A673 (cell line): ENCODE data around the gene YPEL3. TPM values are rescaled to one million over a fixed set of nuclear protein-coding genes. Genes with fewer than 3 reads are reported as not detected.

Experiments
- BruUV-seq: library from RNA; stranded (reverse); fragments of 400-500 nt; replicated peaks from 2 replicates; lab custom pipeline; 2021; lab: Mats Ljungman, UMichigan
- CTCF ChIA-PET: fragments of 300-600 bp; sonication (Branson Sonifier 250); formaldehyde crosslinking; loops from one replicate; lab custom pipeline; 2022; ENCODE audit warnings: antibody characterized with exemption; lab: Charles Lee
- POLR2A ChIA-PET: fragments of 300-600 bp; sonication (Branson Sonifier 250); formaldehyde crosslinking; loops from one replicate; lab custom pipeline; 2022; ENCODE audit warnings: antibody characterized with exemption; ENCODE audit not compliant: low non-redundant PET; lab: Charles Lee
- DNase-seq: peaks from one replicate; pipeline ENCODE4 v3.0.0-alpha.2; 2015; ENCODE audit warnings: low spot score
- H3K27ac ChIP-seq: fragments of 200-600 bp; sonication (generic); 2 replicates; pipeline ENCODE4 v1.5.1; 2016; ENCODE audit warnings: mixed run types, low read depth, mild to moderate bottlenecking, mixed read lengths, antibody characterized with exemption, low read length; ENCODE audit not compliant: poor library complexity, severe bottlenecking
- H3K27me3 ChIP-seq: fragments of 200-600 bp; sonication (generic); replicated peaks from 2 replicates; pipeline ENCODE4 v1.6.1; 2017; ENCODE audit warnings: mixed run types, low read depth, mild to moderate bottlenecking, mixed read lengths, antibody characterized with exemption, low read length; ENCODE audit not compliant: insufficient read depth, poor library complexity
- H3K36me3 ChIP-seq: fragments of 200-600 bp; sonication (generic); 2 replicates; pipeline ENCODE4 v1.6.1; 2016; ENCODE audit warnings: mixed run types, mild to moderate bottlenecking, mixed read lengths, antibody characterized with exemption, low read length; ENCODE audit not compliant: insufficient read depth, poor library complexity, severe bottlenecking
- H3K4me1 ChIP-seq: fragments of 200-600 bp; sonication (generic); 2 replicates; pipeline ENCODE4 v1.6.1; 2017; ENCODE audit warnings: mixed run types, mild to moderate bottlenecking, mixed read lengths, antibody characterized with exemption, low read length; ENCODE audit not compliant: insufficient read depth, poor library complexity, severe bottlenecking
- H3K4me3 ChIP-seq: fragments of 200-600 bp; sonication (generic); 2 replicates; pipeline ENCODE4 v1.5.1; 2016; ENCODE audit warnings: low read depth, mixed run types, mild to moderate bottlenecking, mixed read lengths, low read length; ENCODE audit not compliant: poor library complexity, severe bottlenecking
- H3K9me3 ChIP-seq: fragments of 200-600 bp; sonication (generic); 2 replicates; pipeline ENCODE4 v1.6.1; 2016; ENCODE audit warnings: mixed run types, low read depth, mild to moderate bottlenecking, mixed read lengths, antibody characterized with exemption, low read length; ENCODE audit not compliant: poor library complexity, severe bottlenecking
- EZH2 ChIP-seq: fragments of 200-600 bp; sonication (generic); IDR thresholded peaks from 2 replicates; pipeline ENCODE4 v1.6.1; 2017; ENCODE audit warnings: borderline replicate concordance, low read depth, mild to moderate bottlenecking, mixed read lengths, antibody characterized with exemption, low read length; ENCODE audit not compliant: poor library complexity, severe bottlenecking
- intact Hi-C: fragments of 100-400 bp; cut with micrococcal nuclease; formaldehyde crosslinking; loops from one replicate; pipeline ENCODE4 v1.10.0; 2022; ENCODE audit not compliant: unreplicated experiment
- total RNA-seq: library from RNA; stranded (reverse); gene quantifications from 2 replicates; pipeline ENCODE4 v1.2.3, GENCODE V29; 2021
- TF ChIP-seq, protein P1 (sequence below): fragments of 300-800, 200-600 bp; sonication (generic); conservative IDR thresholded peaks from 2 replicates; pipeline ENCODE4 v1.5.1; 2017; ENCODE audit warnings: low read depth, mild to moderate bottlenecking, antibody characterized with exemption, low read length, moderate library complexity, mixed read lengths

YPEL3 gene
- total RNA-seq, 1 experiment from 2014 or later, result 4.7 TPM

GRCh38 chr16:30144017-30144416 is 48.0 kb upstream of the YPEL3 start:
- H3K36me3 ChIP-seq, result no peaks in the 10 kb centered on the region
- BruUV-seq, result no TSS peak
- H3K4me1 ChIP-seq, result peaks cover 4% of the 10 kb centered on the region
- ChIA-PET CTCF (no interaction called here), POLR2A (no interaction called here)
- no peaks in the 10 kb centered on the region for H3K27me3 ChIP-seq
- intact Hi-C loops, result no loop called here
- H3K27ac ChIP-seq, result no peak overlapping the region
- TF ChIP-seq EZH2, result no peak
- TF ChIP-seq, protein P1, sequence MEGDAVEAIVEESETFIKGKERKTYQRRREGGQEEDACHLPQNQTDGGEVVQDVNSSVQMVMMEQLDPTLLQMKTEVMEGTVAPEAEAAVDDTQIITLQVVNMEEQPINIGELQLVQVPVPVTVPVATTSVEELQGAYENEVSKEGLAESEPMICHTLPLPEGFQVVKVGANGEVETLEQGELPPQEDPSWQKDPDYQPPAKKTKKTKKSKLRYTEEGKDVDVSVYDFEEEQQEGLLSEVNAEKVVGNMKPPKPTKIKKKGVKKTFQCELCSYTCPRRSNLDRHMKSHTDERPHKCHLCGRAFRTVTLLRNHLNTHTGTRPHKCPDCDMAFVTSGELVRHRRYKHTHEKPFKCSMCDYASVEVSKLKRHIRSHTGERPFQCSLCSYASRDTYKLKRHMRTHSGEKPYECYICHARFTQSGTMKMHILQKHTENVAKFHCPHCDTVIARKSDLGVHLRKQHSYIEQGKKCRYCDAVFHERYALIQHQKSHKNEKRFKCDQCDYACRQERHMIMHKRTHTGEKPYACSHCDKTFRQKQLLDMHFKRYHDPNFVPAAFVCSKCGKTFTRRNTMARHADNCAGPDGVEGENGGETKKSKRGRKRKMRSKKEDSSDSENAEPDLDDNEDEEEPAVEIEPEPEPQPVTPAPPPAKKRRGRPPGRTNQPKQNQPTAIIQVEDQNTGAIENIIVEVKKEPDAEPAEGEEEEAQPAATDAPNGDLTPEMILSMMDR, result no peak
- no peaks in the 10 kb centered on the region for H3K9me3 ChIP-seq
- no peak overlapping the region for H3K4me3 ChIP-seq
- DNase-seq, result no peak

- no TSS peak for BruUV-seq
- Histone ChIP-seq H3K36me3 (no peaks in the 10 kb centered on the region), H3K27ac (no peak overlapping the region), H3K4me1 (peaks cover 4% of the 10 kb centered on the region), H3K4me3 (no peak overlapping the region), H3K9me3 (no peaks in the 10 kb centered on the region), H3K27me3 (no peaks in the 10 kb centered on the region)
- DNase-seq, result no peak
- ChIA-PET CTCF (no interaction called here), POLR2A (interaction anchor here (0.6 to 0.7 kb wide), 2 partner anchors 604 to 818 kb away, joined by 3 to 4 read pairs; no protein-coding TSS in a partner anchor)
- intact Hi-C loops, result no loop called here
- TF ChIP-seq EZH2, result no peak
- TF ChIP-seq, protein P1, result no peak
Observed at GRCh38 chr16:30143347-30143702, 47.3 kb upstream of the YPEL3 start.

DNA sequence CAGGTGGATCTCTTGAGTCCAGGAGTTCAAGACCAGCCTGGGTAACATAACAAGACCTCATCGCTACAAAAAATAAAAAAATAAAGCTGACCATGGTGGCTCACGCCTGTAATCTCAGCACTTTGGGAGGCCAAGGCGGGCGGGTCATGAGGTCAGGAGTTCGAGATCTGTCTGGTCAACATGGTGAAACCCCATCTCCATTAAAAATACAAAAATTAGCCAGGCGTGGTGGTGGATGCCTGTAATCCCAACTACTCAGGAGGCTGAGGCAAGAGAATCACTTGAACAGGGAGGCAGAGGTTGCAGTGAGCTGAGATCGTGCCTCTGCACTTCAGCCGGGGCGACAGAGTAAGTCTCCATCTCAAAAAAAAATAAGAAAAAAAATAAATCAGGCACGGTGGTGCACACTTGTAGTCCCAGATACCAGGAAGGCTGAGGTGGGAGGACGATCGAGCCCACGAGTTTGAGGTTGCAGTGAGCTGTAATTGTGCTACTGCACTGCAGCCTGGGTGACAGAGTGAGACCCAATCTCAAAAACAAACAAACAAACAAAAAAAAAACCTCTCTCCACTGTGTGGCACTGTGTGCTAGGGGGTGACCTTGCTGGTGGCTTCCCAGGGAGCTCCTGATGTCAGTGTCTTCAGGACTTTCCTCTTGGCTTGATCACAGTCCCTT is 46.8 kb upstream of the YPEL3 start:
- intact Hi-C loops, result no loop called here
- Histone ChIP-seq H3K27ac (no peak overlapping the region), H3K4me1 (peaks cover under 1% of the 10 kb centered on the region), H3K9me3 (no peaks in the 10 kb centered on the region), H3K4me3 (no peak overlapping the region), H3K27me3 (no peaks in the 10 kb centered on the region), H3K36me3 (no peaks in the 10 kb centered on the region)
- TF ChIP-seq EZH2, result no peak
- TF ChIP-seq, protein P1, result 0 out of 2 replicates have a peak, but pooled peaks have one; percentile 17
- no peak for DNase-seq
- ChIA-PET CTCF (no interaction called here), POLR2A (interaction anchor here (0.6 to 0.7 kb wide), 3 partner anchors 407 to 819 kb away, joined by 3 to 5 read pairs (median 4); no protein-coding TSS in a partner anchor)
- no TSS peak for BruUV-seq
